HG03060 (cell line): ENCODE measurements around the gene SLC28A1.
"Not testable (repeated sequence)": the region's sequence is repeated elsewhere in the genome, so short reads cannot be mapped to it uniquely, and the experiment has no call there.

Experiments used
- ATAC-seq: cut with Tn5 transposase; IDR thresholded peaks from one replicate; pipeline ENCODE4 v1.9.1; 2021; ENCODE audit warnings: low read depth, moderate number of reproducible peaks; ENCODE audit not compliant: unreplicated experiment

Gene SLC28A1

DNA sequence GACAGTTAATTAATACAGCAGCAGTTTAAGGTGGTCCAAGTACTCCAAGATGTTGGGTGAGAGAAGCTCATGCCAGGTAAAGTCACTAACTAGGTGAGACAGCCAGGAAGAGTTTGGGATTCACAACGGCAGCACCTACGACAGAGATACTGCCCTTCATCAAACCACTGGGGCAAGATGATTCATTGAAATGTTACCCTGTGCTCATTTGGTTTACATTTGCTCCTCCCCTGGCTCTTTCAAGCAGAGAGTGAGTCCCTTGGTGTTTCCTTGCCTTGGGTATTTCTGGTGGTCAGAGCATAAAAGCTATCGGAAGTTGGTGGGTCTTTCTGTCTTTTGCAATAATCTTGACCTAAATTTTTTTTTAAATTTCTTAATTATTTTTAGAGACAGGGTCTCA lies 77.2 kb downstream of the SLC28A1 start:
- no peak for ATAC-seq

GRCh38 chr15:84962955-84963354 lies 78.5 kb downstream of the SLC28A1 start:
- ATAC-seq, result no peak

GRCh38 chr15:84967380-84967779 lies 82.9 kb downstream of the SLC28A1 start:
- ATAC-seq, result no peak

GRCh38 chr15:84968301-84968700 lies 83.8 kb downstream of the SLC28A1 start:
- no peak for ATAC-seq

- ATAC-seq, result no peak
These were observed 84.8 kb downstream of the SLC28A1 start for GRCh38 chr15:84969257-84969656.

DNA sequence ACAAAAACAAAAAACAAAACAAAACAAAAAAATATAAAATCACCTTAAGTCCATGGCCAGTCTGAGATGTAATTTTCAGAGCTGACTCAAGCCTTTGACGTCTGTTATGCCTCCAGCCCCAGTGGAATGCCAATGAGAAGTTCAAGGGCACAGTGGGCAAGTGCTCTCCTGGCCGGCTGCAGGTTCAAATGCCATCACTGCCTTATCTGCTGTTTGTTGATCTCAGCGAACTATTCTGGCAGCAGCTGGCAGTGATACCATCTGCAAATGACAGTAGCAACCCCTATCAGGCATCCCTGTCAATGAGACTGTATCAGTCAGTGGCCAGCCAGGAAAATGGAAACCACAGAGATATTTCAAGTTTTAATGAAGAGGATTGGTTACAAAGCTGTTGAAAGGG lies 86.4 kb downstream of the SLC28A1 start:
- no peak for ATAC-seq

DNA sequence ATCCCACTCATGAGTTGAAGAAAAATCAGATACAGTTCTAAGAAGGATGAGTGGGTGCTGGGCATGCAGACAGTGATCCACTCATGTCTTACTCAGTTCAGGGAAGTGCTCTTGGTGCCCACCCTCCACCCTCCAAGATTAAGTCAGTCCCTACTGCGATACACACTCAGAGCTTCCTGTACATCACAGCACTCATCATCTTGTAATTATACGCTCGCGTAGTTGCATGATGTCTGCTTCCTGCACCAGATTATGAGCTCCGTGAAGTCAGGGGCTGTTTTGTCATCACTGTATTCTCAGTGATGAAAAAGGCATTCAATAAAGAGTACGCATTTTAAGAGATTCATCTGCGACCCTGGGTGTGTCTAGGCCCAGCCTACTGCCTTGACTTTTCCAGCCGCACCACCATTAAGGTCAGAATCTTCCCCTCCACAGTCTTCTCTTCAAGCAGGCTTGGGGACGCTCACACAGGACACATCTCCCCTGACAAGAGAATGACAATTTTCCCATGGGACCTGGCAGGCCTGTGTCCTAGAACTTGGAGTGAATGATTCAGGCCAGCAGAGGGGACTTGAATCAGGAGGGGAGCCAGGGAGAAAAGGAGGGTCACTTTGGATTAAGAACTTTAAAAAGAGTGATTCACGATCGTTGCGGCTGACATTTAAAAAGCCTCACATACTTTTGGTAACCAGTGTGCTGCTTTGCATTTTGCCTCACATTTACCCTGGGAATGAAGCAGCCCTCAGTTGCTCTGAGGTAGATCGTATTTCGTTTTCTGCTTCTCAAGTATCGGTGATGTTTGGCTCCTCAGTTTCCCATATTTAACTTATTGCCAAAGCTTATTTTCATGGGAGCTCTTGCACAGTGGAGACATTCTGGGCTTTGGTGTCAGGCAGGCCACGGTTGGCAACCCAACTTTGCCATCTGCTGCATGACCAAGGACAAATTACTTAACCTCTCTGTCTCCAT lies 89.3 kb downstream of the SLC28A1 start:
- ATAC-seq, result no peak

DNA sequence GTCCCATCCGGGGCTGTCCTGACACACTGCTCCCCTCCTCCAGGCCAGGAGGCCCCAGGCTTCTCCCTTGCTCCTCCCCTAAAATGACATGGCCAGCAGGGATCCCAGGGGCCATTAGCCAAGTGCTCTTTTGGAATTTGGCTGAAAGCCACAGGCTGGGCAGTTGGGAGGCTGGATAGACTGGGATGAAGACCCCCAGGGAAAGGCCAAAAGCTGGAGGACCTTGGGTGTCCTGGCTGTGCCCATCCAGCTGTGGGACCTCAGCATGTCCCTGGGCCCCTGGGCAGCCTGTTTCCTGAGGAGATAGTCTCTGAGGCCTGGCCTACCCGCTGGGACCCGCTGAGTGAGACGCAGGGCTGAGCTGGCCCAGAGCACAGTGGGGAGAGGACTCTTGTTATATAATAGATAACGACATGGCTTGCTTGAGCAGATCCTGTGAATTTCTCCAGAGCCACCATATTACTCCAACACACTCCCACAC lies 91.4 kb downstream of the SLC28A1 start:
- no peak for ATAC-seq

DNA sequence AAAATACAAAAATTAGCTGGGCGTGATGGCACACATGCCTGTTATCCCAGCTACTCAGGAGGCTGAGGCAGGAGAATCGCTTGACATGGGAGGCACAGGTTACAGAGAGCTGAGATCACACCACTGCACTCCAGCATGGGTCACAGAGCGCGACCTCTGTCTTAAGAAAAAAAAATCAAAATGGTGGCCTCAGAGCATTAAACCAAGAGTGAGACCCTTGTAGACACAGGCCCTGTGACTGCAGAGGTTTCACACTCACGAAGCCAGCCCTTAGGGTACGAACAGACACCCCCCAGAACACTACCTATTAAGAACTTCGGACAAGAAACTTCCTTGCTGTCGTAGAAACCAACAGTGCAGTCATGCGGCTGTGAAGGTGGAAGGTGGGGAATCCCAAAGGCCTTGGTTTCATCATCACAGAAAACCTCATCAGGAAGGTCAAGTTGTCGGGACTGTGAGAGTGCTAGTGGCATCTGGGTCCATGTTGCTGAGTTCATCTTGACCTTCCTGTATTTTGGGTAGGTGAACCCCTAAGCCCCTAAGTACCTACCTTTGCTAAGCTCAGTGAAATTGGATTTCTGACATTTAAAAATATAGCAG lies 92.4 kb downstream of the SLC28A1 start:
- ATAC-seq, result no peak

- ATAC-seq, result no peak
These were observed 95.2 kb downstream of the SLC28A1 start for GRCh38 chr15:84979651-84980050.

DNA sequence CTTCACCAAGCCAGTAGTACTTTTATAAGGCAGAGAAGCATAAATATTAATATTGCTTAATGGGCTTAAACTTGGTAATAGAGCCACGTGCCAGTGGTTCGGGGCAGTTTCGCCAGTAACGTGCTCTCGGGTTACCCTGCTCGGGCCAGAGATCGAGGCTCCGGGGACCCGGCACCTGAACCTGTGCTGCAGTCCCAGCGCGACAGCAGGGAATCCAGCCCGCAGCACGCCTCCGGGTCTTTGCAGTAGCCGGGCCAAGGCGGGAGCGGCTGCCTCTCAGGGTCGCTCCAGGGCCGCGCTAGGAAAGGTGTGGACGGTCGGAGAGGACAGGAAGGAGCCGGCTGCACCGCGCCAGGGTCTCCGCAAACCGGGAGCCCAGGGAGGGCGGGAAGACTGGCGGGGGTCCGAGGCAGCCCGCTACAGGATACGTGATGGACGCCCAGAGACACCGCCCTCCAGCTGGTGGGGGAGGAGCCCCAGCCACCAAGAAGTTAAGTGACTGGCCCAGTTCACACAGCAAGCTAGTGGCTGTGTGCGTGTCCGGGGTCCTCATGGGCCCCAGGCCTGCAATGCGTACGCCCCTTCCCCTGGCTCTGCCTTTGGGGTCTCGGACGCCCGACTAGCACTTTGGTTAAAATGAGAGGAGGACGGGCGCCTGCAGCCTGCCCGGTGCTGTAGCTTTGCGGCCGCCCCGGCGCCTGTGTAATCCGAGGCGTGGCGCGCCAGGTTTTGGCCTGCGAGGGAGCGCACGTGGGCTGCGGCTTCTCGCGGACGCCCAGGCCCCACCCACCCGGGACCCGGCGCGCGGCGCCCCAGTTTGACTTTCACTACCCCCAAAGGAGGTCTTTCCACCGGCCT lies 96.0 kb downstream of the SLC28A1 start:
- peak; percentile 40 for ATAC-seq

DNA sequence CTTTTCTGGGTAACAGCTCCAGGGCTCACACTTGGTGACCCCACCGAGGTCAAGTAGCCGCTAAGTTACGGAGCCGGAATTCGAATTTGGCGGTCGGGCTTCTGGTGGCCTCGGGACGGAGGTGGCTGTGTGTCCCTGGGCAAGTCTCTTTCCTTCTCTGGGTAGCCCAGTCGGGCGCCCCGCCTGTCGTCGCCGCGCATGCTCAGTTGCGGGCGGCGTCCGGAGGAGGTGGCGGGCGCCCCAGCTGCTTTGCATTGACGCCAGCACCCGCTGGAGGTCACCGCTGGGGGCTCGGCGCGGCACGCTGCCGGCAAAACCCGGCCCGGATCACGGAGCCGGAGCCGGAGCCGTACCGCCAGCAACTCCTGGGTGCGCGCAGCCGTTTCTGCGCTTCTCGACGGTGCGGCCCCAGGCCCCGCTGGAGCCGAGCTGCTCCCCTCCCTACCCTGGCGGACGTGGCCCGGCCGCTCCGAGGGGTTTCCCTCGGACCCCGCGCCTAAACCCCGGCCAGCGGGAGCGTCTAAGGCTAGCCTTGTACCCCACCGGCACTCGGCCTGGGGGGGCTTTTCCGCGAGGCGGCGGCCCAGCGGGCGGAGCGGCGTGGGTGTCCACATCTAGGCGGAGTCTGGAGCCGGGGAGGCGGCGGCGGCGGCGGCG lies 96.7 kb downstream of the SLC28A1 start:
- ATAC-seq, result peak; percentile 38

GRCh38 chr15:84981711-84982300 lies 97.3 kb downstream of the SLC28A1 start, which contains the start of gene PDE8A:
Gene PDE8A (plus strand): TSS chr15:84981856. CDS start chr15:84982163, 307 bp downstream.
- ATAC-seq, result peak; percentile 7

- ATAC-seq, result no peak
These were observed 97.9 kb downstream of the SLC28A1 start for GRCh38 chr15:84982301-84982920.

DNA sequence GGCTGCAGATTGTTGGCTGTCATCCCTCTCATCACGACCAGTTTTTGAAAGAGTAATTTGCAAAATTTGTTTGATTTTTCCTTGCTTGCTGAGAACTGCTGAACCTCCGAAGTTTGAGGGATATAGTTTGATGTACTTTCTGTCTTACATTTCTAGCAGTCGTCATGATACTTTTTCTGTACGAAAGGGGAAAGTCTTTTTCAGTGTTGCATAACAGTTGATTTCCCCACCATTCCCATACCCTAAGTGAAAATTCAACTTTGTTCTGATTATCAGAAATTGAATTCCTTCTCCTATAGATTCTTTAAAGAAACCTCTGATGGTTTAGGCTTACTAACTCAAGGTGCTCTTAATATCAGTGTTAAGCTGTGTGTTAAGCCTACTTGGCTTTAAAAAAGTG lies 98.8 kb downstream of the SLC28A1 start:
- no peak for ATAC-seq

GRCh38 chr15:84983711-84984110 lies 99.2 kb downstream of the SLC28A1 start:
- no peak for ATAC-seq

- ATAC-seq, result no peak
These were observed 100.7 kb downstream of the SLC28A1 start for GRCh38 chr15:84985158-84985557.

DNA sequence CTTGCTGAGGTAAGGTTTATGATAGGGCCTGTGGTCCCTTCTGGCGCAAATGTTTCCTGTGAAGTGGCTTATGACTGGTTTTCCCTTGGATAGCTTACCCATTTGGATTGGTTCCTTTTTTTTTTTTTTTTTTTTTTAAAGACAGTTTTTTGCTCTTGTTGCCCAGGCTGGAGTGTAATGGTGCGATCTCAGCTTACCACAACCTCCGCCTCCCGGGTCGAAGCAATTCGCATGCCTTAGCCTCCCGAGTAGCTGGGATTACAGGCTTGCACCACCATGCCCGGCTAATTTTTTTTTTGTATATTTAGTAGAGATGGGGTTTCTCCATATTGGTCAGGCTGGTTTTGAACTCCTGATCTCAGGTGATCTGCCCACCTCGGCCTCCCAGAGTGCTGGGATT lies 102.9 kb downstream of the SLC28A1 start:
- not testable (repeated sequence) for ATAC-seq

DNA sequence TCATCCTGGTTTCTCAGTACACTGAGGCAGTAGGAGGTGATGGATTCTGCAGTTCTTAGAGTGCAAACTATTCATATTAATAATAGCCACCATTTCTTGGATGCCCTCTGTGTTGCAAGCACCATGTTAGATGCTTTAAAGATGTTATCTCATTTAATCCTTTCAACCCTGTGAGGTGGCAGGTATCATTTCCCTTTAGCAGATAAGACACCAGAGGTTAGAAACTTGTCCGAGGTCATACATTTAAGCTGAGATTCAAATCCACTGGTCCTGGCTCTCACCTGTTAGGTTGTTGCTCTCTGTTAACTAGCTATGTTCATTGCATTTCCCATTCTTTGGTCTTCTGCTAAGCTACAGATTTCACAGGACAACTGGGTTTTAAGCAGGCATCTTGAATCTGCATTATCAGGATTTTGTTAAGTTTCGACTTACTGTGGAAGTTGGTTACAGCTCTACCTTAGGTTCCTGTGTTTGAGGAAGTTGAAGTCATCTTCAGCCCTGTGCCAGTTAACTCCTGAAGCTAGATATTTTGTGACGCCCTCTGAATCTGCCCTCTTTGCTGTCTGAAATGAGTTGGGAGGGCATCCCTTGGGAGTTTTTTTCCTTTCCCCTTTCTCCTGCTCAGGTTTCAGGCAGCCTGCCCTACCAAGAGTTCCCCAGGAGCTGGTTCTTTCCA lies 103.6 kb downstream of the SLC28A1 start:
- ATAC-seq, result no peak
